KMS-11 (cell line): Measurements from ENCODE around the gene CBLB.

Experiments
- H2AFZ ChIP-seq: fragments of 200-600 bp; sonication (generic); 2 replicates; pipeline ENCODE4 v1.6.1; 2016; ENCODE audit warnings: antibody characterized with exemption, mixed run types, low read depth
- H3K27ac ChIP-seq: fragments of 200-600 bp; sonication (generic); 2 replicates; pipeline ENCODE4 v1.6.1; 2016; ENCODE audit warnings: mild to moderate bottlenecking, mixed run types
- H3K27me3 ChIP-seq: fragments of 200-600 bp; sonication (generic); 2 replicates; pipeline ENCODE4 v1.6.1; 2017; ENCODE audit warnings: mild to moderate bottlenecking, low read depth, mixed run types, moderate library complexity; ENCODE audit not compliant: insufficient read depth
- H3K36me3 ChIP-seq: fragments of 200-600 bp; sonication (generic); 2 replicates; pipeline ENCODE4 v1.6.1; 2017; ENCODE audit warnings: mild to moderate bottlenecking, mixed run types; ENCODE audit not compliant: insufficient read depth
- H3K4me1 ChIP-seq: fragments of 200-600 bp; sonication (generic); 2 replicates; pipeline ENCODE4 v1.6.1; 2016; ENCODE audit warnings: mild to moderate bottlenecking, low read depth, mixed run types; ENCODE audit not compliant: poor library complexity, severe bottlenecking
- H3K4me2 ChIP-seq: fragments of 200-600 bp; sonication (generic); 2 replicates; pipeline ENCODE4 v1.7.0; 2016; ENCODE audit warnings: mild to moderate bottlenecking, mixed run types
- H3K4me3 ChIP-seq: fragments of 200-600 bp; sonication (generic); IDR thresholded peaks from 2 replicates; pipeline ENCODE4 v1.6.1; 2017; ENCODE audit warnings: low read depth, low read length, mixed read lengths; ENCODE audit not compliant: insufficient read depth
- H3K79me2 ChIP-seq: fragments of 200-600 bp; sonication (generic); 2 replicates; pipeline ENCODE4 v1.6.1; 2016; ENCODE audit warnings: low read depth, mixed run types; ENCODE audit not compliant: insufficient read depth
- H3K9ac ChIP-seq: fragments of 200-600 bp; sonication (generic); 2 replicates; pipeline ENCODE4 v1.6.1; 2016; ENCODE audit warnings: mild to moderate bottlenecking, mixed run types
- H4K20me1 ChIP-seq: fragments of 200-600 bp; sonication (generic); 2 replicates; pipeline ENCODE4 v1.6.1; 2016; ENCODE audit warnings: mild to moderate bottlenecking, mixed run types; ENCODE audit not compliant: insufficient read depth
- TF ChIP-seq, protein P1 (sequence below): fragments of 200-600 bp; sonication (generic); conservative IDR thresholded peaks from 2 replicates; pipeline ENCODE4 v1.6.1; 2017; ENCODE audit warnings: low read depth, mild to moderate bottlenecking, antibody characterized with exemption, low read length, moderate library complexity, mixed read lengths

CBLB gene

DNA sequence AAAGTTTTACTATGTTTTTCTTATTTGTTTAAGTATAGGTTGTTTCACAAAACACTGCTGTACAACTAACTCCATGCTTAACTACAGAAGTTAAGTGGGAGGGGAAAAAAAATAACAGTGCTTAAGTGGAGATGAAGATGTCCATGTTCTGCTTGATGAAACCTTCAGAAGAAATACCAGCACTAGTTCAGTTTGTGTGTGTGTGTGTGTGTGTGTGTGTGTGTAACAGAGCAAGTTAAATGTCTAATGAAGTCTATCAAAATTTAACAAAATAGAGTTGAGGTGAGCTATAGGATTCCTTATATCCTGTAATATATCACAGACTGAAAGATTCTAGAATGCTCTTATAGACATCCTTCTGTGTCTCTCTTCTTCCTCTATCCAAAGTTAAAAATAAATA lies 44.1 kb upstream of the CBLB start:
- no peak overlapping the region for H3K4me3 ChIP-seq
- no peaks in the 10 kb centered on the region for H4K20me1 ChIP-seq
- H3K79me2 ChIP-seq, result no peaks in the 10 kb centered on the region
- peaks cover 4% of the 10 kb centered on the region for H3K4me1 ChIP-seq
- no peak overlapping the region for H2AFZ ChIP-seq
- TF ChIP-seq, protein P1, sequence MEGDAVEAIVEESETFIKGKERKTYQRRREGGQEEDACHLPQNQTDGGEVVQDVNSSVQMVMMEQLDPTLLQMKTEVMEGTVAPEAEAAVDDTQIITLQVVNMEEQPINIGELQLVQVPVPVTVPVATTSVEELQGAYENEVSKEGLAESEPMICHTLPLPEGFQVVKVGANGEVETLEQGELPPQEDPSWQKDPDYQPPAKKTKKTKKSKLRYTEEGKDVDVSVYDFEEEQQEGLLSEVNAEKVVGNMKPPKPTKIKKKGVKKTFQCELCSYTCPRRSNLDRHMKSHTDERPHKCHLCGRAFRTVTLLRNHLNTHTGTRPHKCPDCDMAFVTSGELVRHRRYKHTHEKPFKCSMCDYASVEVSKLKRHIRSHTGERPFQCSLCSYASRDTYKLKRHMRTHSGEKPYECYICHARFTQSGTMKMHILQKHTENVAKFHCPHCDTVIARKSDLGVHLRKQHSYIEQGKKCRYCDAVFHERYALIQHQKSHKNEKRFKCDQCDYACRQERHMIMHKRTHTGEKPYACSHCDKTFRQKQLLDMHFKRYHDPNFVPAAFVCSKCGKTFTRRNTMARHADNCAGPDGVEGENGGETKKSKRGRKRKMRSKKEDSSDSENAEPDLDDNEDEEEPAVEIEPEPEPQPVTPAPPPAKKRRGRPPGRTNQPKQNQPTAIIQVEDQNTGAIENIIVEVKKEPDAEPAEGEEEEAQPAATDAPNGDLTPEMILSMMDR, result no peak
- H3K27me3 ChIP-seq, result no peaks in the 10 kb centered on the region
- no peak overlapping the region for H3K4me2 ChIP-seq
- no peak overlapping the region for H3K9ac ChIP-seq
- H3K27ac ChIP-seq, result no peak overlapping the region
- H3K36me3 ChIP-seq, result no peaks in the 10 kb centered on the region

DNA sequence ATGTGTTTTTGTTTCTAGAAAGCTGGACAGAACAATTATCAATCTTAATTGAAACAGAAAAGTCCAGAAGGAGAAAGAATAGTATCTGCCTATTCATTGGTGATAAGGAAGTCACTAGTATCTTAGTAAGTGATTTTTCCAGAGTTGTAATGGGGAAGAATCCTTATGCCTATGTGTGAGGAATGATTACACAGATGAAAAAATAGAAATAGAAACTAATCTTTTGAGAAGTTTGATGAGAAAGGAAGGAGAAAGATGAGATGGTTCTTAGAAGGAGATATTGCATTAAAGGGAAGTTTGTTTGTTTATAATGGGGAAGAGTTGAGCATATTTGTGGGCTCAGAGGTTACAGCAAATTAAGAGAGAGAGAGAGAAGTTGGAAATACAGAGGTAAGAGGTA lies 42.7 kb upstream of the CBLB start:
- Histone ChIP-seq H3K4me2 (no peak overlapping the region), H3K79me2 (no peaks in the 10 kb centered on the region), H3K27ac (no peak overlapping the region), H4K20me1 (no peaks in the 10 kb centered on the region), H3K36me3 (no peaks in the 10 kb centered on the region), H2AFZ (no peak overlapping the region), H3K4me1 (peaks cover 7% of the 10 kb centered on the region), H3K4me3 (no peak overlapping the region), H3K27me3 (no peaks in the 10 kb centered on the region), H3K9ac (no peak overlapping the region)
- TF ChIP-seq, protein P1, result no peak

DNA sequence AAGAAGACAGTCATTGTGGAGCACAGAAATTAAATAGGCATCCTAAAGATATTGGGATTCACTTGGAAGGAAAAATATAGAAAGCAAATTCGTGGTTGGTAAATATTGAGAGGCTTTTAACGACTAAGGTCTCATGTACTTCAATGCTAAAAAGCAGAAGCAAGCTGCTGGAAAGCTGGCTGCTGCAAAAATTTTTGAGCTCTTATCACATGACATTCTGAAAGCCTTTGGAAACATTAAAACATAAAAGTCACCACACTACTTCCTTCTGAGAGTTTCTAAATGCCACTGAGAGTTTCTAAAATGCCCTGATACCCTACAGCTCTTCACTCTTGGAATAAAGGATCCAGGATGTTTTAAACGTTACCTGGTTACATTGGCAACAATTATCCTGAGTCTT lies 39.0 kb upstream of the CBLB start:
- Histone ChIP-seq H4K20me1 (no peaks in the 10 kb centered on the region), H2AFZ (no peak overlapping the region), H3K4me2 (no peak overlapping the region), H3K79me2 (no peaks in the 10 kb centered on the region), H3K36me3 (no peaks in the 10 kb centered on the region), H3K4me3 (no peak overlapping the region), H3K9ac (no peak overlapping the region), H3K4me1 (peaks cover 7% of the 10 kb centered on the region), H3K27ac (no peak overlapping the region), H3K27me3 (no peaks in the 10 kb centered on the region)
- TF ChIP-seq, protein P1, result no peak

DNA sequence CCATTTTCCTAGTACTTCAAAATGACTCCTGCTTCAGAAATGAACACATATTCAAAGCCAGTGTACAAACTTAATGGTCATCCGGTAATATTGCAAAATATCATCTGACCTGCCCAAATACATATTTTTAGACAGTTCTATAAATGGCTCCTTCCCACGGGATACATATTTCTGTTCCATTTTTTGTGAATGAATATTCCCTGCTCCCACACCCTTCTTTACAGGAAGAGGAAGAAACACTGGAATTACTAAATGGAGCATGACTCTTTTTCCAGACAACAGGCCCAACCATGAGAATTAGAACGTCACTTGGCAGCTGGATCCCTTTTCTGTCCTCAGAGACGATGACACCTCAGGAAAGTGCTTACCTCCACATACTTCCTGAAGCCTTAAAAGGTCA lies 38.0 kb upstream of the CBLB start:
- H3K9ac ChIP-seq, result no peak overlapping the region
- H3K4me3 ChIP-seq, result no peak overlapping the region
- TF ChIP-seq, protein P1, result no peak
- no peak overlapping the region for H3K27ac ChIP-seq
- peaks cover 7% of the 10 kb centered on the region for H3K4me1 ChIP-seq
- H4K20me1 ChIP-seq, result no peaks in the 10 kb centered on the region
- H3K27me3 ChIP-seq, result no peaks in the 10 kb centered on the region
- no peak overlapping the region for H2AFZ ChIP-seq
- no peaks in the 10 kb centered on the region for H3K79me2 ChIP-seq
- H3K36me3 ChIP-seq, result no peaks in the 10 kb centered on the region
- no peak overlapping the region for H3K4me2 ChIP-seq
